ENCODE results near the gene MIS12. TPM values are rescaled to one million over a fixed set of nuclear protein-coding genes. Genes with fewer than 3 reads are reported as not detected.

The MIS12 gene
- total and polyA plus RNA-seq, 4 donors, result 4.3 to 18.6 (median 11.1) TPM

DNA sequence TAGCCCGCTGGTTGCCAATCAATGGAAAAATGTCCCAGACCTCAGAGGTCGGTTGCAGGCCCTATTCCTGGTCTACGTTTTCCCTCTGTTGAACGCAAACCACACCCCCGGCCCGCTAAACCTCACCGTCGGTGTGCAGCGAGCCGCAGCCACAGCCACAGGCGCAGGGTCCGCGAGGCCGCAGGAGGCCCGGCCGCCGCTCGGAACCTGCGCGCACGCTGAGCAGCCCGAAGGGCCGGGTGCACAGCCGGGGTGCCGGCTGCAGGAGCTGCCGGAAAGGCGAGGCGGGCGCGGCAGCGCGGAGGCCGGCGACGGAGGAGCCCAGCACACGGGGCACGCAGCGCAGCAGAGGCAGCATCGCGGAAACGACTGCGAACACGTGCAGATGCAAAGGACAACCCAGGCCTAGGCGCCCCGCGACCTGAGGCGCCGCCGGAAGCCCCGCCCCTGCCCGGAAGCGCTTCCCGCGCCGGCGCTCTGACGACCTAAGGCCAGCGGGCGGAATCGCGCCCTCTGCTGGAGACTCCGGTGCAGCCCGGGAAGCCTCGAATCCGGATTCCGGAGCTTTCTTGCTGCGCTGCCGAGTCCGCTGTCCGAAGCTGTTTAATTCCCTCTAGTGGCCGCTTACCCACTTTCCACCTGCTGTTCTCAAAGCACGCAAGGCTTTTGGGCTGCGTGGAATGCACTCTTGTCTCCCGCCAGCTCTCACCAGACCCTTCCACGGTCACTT is 47.5 kb upstream of the MIS12 start, which contains the start of gene C1QBP (continued):
- TF ChIP-seq, protein P1, sequence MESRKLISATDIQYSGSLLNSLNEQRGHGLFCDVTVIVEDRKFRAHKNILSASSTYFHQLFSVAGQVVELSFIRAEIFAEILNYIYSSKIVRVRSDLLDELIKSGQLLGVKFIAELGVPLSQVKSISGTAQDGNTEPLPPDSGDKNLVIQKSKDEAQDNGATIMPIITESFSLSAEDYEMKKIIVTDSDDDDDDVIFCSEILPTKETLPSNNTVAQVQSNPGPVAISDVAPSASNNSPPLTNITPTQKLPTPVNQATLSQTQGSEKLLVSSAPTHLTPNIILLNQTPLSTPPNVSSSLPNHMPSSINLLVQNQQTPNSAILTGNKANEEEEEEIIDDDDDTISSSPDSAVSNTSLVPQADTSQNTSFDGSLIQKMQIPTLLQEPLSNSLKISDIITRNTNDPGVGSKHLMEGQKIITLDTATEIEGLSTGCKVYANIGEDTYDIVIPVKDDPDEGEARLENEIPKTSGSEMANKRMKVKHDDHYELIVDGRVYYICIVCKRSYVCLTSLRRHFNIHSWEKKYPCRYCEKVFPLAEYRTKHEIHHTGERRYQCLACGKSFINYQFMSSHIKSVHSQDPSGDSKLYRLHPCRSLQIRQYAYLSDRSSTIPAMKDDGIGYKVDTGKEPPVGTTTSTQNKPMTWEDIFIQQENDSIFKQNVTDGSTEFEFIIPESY (IDR thresholded peaks at IDR 0.05), result no peak
- peak; percentile 46 for TF ChIP-seq SP1 (IDR thresholded peaks at IDR 0.05)

DNA sequence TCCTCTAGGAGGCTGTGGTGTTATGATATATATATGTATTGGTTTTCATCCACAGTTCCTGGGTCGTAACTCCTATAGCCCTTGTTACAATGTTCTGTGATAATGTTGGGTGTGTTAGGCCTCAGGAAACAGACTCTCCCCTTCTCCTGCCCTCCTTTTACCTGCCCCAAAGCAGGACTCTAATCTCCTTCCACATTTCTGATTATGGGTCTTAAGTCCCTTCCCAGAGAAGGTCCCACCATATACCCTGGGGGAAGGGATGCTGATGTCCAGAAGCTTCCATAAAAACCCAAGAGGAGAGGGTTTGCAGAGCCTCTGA is 47.0 kb upstream of the MIS12 start:
- WGBS, result 19% methylated on average over 1 of the region's 1 CpG
- peak overlapping the region; percentile 1 to 72 for H3K9ac ChIP-seq (ENCODE audit: low read depth in 1 of 2, low read length in 2 of 2)
- H3K4me3 ChIP-seq (ENCODE audit: low read depth in 1 of 3, low read length in 3 of 3), result no peak overlapping the region
- H3K9me3 ChIP-seq (ENCODE audit: control insufficient read depth in 4 of 4, low read length in 3 of 4), result no peaks in the 10 kb centered on the region
- no peaks in the 10 kb centered on the region for H3K27me3 ChIP-seq (ENCODE audit: control insufficient read depth in 4 of 4, insufficient read depth in 4 of 4, low read length in 3 of 4)
- peak overlapping the region in 1 of 2 donors; percentile 78 for H3K27ac ChIP-seq (ENCODE audit: low read depth in 1 of 2, low read length in 2 of 2)
- DNase-seq (ENCODE audit: low spot score), result no peak
- H3K36me3 ChIP-seq (ENCODE audit: control insufficient read depth in 4 of 4, insufficient read depth in 3 of 4, low read depth in 1 of 4, low read length in 3 of 4), result peaks cover 3 to 31% (median 25%) of the 10 kb centered on the region in 4 donors
- TF ChIP-seq FOXA2 (IDR thresholded peaks at IDR 0.05) (no peak), NR2F2 (IDR thresholded peaks at IDR 0.05) (peak; percentile 6)
- TF ChIP-seq, protein P2, sequence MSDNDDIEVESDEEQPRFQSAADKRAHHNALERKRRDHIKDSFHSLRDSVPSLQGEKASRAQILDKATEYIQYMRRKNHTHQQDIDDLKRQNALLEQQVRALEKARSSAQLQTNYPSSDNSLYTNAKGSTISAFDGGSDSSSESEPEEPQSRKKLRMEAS (IDR thresholded peaks at IDR 0.05), result no peak
- peaks cover 0 to 15% (median 11%) of the 10 kb centered on the region in 4 donors for H3K4me1 ChIP-seq (ENCODE audit: control insufficient read depth in 4 of 4, insufficient read depth in 4 of 4, low read length in 3 of 4)

DNA sequence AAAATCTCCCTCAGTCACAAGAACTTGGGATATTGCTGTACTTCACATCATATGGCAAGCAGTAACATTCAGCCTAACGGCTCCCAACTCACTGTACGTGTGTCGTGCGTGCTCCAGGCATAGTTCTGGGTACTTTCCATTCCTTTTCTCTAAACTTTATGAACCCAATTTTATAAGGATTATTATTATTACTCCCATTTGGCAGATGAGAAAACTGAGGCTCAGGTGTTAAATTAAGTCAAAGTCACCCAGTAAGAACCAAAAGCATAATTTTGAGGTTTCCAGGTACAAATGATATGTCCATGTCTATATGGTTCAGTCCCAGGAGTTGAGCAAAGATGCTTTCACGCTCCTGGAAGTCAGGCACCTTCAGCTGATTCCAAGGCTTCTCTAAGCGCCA is 42.6 kb upstream of the MIS12 start:
- 97% methylated on average over 6 of the region's 6 CpGs for WGBS
- peaks cover 0 to 7% (median 3%) of the 10 kb centered on the region in 4 donors for H3K4me1 ChIP-seq (ENCODE audit: control insufficient read depth in 4 of 4, insufficient read depth in 4 of 4, low read length in 3 of 4)
- H3K4me3 ChIP-seq (ENCODE audit: low read depth in 1 of 3, low read length in 3 of 3), result no peak overlapping the region
- no peak for TF ChIP-seq FOXA1 (IDR thresholded peaks at IDR 0.05)
- no peak for TF ChIP-seq YY1 (IDR thresholded peaks at IDR 0.05)
- TF ChIP-seq JUND (IDR thresholded peaks at IDR 0.05), result no peak
- TF ChIP-seq, protein P3, sequence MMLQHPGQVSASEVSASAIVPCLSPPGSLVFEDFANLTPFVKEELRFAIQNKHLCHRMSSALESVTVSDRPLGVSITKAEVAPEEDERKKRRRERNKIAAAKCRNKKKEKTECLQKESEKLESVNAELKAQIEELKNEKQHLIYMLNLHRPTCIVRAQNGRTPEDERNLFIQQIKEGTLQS (IDR thresholded peaks at IDR 0.05), result no peak
- no peak for TF ChIP-seq HNF4A (conservative IDR thresholded peaks at IDR 0.05)
- TF ChIP-seq, protein P1 (IDR thresholded peaks at IDR 0.05), result no peak
- no peak for TF ChIP-seq HNF4G (IDR thresholded peaks at IDR 0.05)
- no peak for TF ChIP-seq TAF1 (conservative IDR thresholded peaks at IDR 0.05)
- no peak for TF ChIP-seq NR2F2 (IDR thresholded peaks at IDR 0.05)
- no peak for TF ChIP-seq EGR1 (IDR thresholded peaks at IDR 0.05; ENCODE audit: low read depth in 2 of 2)
- no peak for TF ChIP-seq RXRA (IDR thresholded peaks at IDR 0.05)
- TF ChIP-seq RAD21 (IDR thresholded peaks at IDR 0.05), result no peak
- TF ChIP-seq GABPA (IDR thresholded peaks at IDR 0.05 in 1 of 2, conservative IDR thresholded peaks at IDR 0.05 in 1 of 2), result no peak
- TF ChIP-seq, protein P2 (IDR thresholded peaks at IDR 0.05), result no peak
- TF ChIP-seq, protein P4, sequence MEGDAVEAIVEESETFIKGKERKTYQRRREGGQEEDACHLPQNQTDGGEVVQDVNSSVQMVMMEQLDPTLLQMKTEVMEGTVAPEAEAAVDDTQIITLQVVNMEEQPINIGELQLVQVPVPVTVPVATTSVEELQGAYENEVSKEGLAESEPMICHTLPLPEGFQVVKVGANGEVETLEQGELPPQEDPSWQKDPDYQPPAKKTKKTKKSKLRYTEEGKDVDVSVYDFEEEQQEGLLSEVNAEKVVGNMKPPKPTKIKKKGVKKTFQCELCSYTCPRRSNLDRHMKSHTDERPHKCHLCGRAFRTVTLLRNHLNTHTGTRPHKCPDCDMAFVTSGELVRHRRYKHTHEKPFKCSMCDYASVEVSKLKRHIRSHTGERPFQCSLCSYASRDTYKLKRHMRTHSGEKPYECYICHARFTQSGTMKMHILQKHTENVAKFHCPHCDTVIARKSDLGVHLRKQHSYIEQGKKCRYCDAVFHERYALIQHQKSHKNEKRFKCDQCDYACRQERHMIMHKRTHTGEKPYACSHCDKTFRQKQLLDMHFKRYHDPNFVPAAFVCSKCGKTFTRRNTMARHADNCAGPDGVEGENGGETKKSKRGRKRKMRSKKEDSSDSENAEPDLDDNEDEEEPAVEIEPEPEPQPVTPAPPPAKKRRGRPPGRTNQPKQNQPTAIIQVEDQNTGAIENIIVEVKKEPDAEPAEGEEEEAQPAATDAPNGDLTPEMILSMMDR (IDR thresholded peaks at IDR 0.05; ENCODE audit: low read depth, low read length, missing input control), result no peak
- no peak overlapping the region for H3K27ac ChIP-seq (ENCODE audit: low read depth in 1 of 2, low read length in 2 of 2)
- H3K36me3 ChIP-seq (ENCODE audit: control insufficient read depth in 4 of 4, insufficient read depth in 3 of 4, low read depth in 1 of 4, low read length in 3 of 4), result peaks cover 3 to 52% (median 30%) of the 10 kb centered on the region in 4 donors
- H3K9ac ChIP-seq (ENCODE audit: low read depth in 1 of 2, low read length in 2 of 2), result no peak overlapping the region
- no peaks in the 10 kb centered on the region for H3K27me3 ChIP-seq (ENCODE audit: control insufficient read depth in 4 of 4, insufficient read depth in 4 of 4, low read length in 3 of 4)
- no peak for DNase-seq (ENCODE audit: low spot score)
- no peaks in the 10 kb centered on the region for H3K9me3 ChIP-seq (ENCODE audit: control insufficient read depth in 4 of 4, low read length in 3 of 4)

Data from liver (tissue), 9 donors.